Smooth muscle cell (in vitro differentiated cells): ENCODE data around the gene PTPRS. TPM values are rescaled to one million over a fixed set of nuclear protein-coding genes. Genes with fewer than 3 reads are reported as not detected.

Experiments used
- DNase-seq: peaks from one replicate; lab custom pipeline; 2025; ENCODE audit not compliant: unreplicated experiment; lab: John Stamatoyannopoulos, UW
- H2AFZ ChIP-seq: fragments of 200-600 bp; sonication (generic); 2 replicates; pipeline ENCODE4 v1.6.0; 2016; ENCODE audit warnings: antibody characterized with exemption, low read depth, mild to moderate bottlenecking
- H3F3A ChIP-seq: fragments of 200-600 bp; sonication (generic); 2 replicates; pipeline ENCODE4 v1.6.0; 2017; ENCODE audit warnings: antibody characterized with exemption, low read depth
- H3K27ac ChIP-seq: fragments of 200-600 bp; sonication (generic); 2 replicates; pipeline ENCODE4 v1.5.1; 2016; ENCODE audit warnings: low read depth, mild to moderate bottlenecking
- H3K27me3 ChIP-seq: fragments of 200-600 bp; sonication (generic); 2 replicates; pipeline ENCODE4 v1.6.1; 2016; ENCODE audit warnings: low read depth, mild to moderate bottlenecking
- H3K36me3 ChIP-seq: fragments of 200-600 bp; sonication (generic); 2 replicates; pipeline ENCODE4 v1.5.1; 2016; ENCODE audit warnings: low read depth
- H3K4me1 ChIP-seq: fragments of 200-600 bp; sonication (generic); 2 replicates; pipeline ENCODE4 v1.5.1; 2016; ENCODE audit warnings: low read depth
- H3K4me2 ChIP-seq: fragments of 200-600 bp; sonication (generic); 2 replicates; pipeline ENCODE4 v1.6.0; 2016; ENCODE audit warnings: mild to moderate bottlenecking
- H3K4me3 ChIP-seq: fragments of 200-600 bp; sonication (generic); 2 replicates; pipeline ENCODE4 v1.5.1; 2016; ENCODE audit warnings: mild to moderate bottlenecking
- H3K79me2 ChIP-seq: fragments of 200-600 bp; sonication (generic); 2 replicates; pipeline ENCODE4 v1.6.0; 2016; ENCODE audit warnings: low read depth, mild to moderate bottlenecking
- H3K9ac ChIP-seq: fragments of 200-600 bp; sonication (generic); 2 replicates; pipeline ENCODE4 v1.6.0; 2016; ENCODE audit warnings: low read depth
- H3K9me3 ChIP-seq: fragments of 200-600 bp; sonication (generic); replicated peaks from 2 replicates; pipeline ENCODE4 v1.5.1; 2016; ENCODE audit warnings: low read depth
- H4K20me1 ChIP-seq: fragments of 200-600 bp; sonication (generic); 2 replicates; pipeline ENCODE4 v1.6.0; 2016; ENCODE audit warnings: low read depth
- WGBS: methylation state at CpG from one replicate; pipeline ENCODE4 v1.1.7; 2016; ENCODE audit warnings: low lambda C conversion rate; 5-methylcytosine and 5-hydroxymethylcytosine counted together
- polyA plus RNA-seq: library from polyadenylated mRNA; unstranded; fragments of >200 nt; fragmentation: Nextera tagmentation; extraction: Ambion mirVana; gene quantifications from 2 replicates; pipeline ENCODE4 v1.2.1, GENCODE V29; 2016
- total RNA-seq: library from RNA; depleted of rRNA; stranded (reverse); fragments of >200 nt; gene quantifications from 2 replicates; pipeline ENCODE4 v1.2.3, GENCODE V29; 2014
- TF ChIP-seq, protein P1 (sequence below): fragments of 200-600 bp; sonication (generic); IDR thresholded peaks from 2 replicates; pipeline ENCODE4 v1.5.1; 2017; ENCODE audit warnings: borderline replicate concordance, mild to moderate bottlenecking, antibody characterized with exemption; ENCODE audit not compliant: insufficient read depth, poor library complexity, severe bottlenecking

The PTPRS gene
- total and polyA plus RNA-seq, 2 experiments from 2014 or later = 30.2 to 71.6 TPM

DNA sequence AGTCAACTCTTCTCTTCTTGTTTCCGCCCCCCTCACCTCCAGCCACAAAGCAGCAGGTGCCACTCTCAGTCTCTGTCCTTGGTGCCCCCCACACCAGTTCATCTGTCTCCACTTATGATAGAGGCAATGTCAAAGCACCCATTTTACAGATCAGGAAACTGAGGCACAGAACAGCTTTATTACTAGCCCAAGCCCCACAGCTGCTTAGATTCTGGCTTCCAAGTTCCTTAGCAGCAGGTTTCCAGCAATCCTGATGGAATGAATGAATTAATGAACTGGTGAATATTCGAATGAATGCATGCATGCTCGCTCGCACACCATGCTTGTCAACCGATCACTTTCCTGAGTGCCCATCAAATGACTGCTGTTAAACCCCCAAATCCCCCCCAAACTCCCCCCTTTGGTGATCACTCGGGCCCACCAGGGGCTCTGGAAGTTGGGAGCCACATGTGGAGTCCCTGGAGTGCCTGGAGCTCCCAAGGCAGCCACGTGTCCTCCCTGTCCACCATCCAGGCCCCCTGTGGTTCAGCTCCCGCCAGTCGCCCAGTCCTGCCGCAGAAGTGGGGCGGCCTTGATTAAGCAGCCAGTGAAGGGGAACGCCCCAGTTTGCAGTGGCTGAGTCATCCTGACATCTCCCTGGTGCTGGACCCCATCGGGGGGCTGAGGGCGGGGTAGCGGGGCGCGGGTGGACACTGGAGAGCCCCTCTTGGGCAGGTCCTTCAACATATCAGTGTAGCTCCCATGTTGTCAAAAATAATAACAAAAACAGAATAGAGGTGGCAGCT lies 6.8 kb downstream of the PTPRS start:
- Histone ChIP-seq H4K20me1 (peaks cover 70% of the 10 kb centered on the region), H3K27me3 (peaks cover 21% of the 10 kb centered on the region), H3K4me2 (no peak overlapping the region), H3K27ac (no peak overlapping the region), H3K9ac (no peak overlapping the region), H3K4me3 (no peak overlapping the region), H3K79me2 (no peaks in the 10 kb centered on the region), H3F3A (no peaks in the 10 kb centered on the region), H3K36me3 (no peaks in the 10 kb centered on the region), H3K4me1 (peaks cover 3% of the 10 kb centered on the region), H2AFZ (no peak overlapping the region), H3K9me3 (no peaks in the 10 kb centered on the region)
- 96% methylated on average over 17 of the region's 17 CpGs for WGBS
- TF ChIP-seq, protein P1, sequence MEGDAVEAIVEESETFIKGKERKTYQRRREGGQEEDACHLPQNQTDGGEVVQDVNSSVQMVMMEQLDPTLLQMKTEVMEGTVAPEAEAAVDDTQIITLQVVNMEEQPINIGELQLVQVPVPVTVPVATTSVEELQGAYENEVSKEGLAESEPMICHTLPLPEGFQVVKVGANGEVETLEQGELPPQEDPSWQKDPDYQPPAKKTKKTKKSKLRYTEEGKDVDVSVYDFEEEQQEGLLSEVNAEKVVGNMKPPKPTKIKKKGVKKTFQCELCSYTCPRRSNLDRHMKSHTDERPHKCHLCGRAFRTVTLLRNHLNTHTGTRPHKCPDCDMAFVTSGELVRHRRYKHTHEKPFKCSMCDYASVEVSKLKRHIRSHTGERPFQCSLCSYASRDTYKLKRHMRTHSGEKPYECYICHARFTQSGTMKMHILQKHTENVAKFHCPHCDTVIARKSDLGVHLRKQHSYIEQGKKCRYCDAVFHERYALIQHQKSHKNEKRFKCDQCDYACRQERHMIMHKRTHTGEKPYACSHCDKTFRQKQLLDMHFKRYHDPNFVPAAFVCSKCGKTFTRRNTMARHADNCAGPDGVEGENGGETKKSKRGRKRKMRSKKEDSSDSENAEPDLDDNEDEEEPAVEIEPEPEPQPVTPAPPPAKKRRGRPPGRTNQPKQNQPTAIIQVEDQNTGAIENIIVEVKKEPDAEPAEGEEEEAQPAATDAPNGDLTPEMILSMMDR = no peak
- no peak for DNase-seq

DNA sequence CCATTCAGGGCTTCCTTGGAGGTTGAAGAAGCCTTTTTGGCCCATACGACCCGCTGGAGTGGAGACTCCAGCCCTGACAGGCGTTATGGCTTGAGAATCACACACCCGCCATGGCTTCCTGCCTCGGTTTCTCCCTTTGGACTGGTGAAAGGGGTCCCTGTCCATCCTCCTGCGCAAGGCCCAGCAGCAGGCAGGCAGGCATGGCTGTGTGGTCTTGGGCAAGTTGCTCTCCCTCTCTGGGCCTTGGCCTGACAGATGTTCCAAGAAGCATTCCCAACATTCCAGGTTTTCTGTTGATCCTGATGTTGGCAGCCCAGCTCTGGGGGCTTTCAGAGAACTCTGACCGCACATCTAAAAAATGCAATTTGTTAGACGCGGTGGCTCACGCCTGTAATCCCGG lies 8.1 kb downstream of the PTPRS start:
- H3K4me1 ChIP-seq = peaks cover 3% of the 10 kb centered on the region
- H3K36me3 ChIP-seq = no peaks in the 10 kb centered on the region
- H3K27me3 ChIP-seq = peaks cover 8% of the 10 kb centered on the region
- no peak overlapping the region for H3K27ac ChIP-seq
- H4K20me1 ChIP-seq = peaks cover 59% of the 10 kb centered on the region
- no peak overlapping the region for H3K4me3 ChIP-seq
- TF ChIP-seq, protein P1 = no peak
- H3K9me3 ChIP-seq = no peaks in the 10 kb centered on the region
- no peaks in the 10 kb centered on the region for H3F3A ChIP-seq
- DNase-seq = no peak
- H3K79me2 ChIP-seq = no peaks in the 10 kb centered on the region
- H3K9ac ChIP-seq = no peak overlapping the region
- no peak overlapping the region for H2AFZ ChIP-seq
- WGBS = 86% methylated on average over 11 of the region's 11 CpGs
- no peak overlapping the region for H3K4me2 ChIP-seq

DNA sequence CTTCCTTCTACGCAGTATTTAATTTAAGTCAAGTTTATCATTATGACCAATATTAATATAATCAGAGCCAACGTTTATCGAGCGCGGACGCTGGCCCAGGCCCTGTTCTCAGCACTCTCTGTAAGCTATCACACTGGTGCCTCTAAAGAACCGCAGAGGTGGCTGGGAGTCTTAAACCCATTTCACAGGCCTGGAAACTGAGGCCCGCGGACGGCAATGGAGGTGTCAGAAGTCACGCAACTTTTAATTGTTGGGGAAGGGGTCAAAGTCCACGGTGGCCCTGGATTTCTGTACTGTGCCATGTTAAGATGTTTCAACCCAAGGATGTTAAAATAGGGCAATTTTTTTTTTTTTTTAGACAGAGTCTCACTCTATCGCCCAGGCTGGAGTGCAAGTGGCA lies 8.8 kb downstream of the PTPRS start:
- 93% methylated on average over 13 of the region's 13 CpGs for WGBS
- Histone ChIP-seq H3K36me3 (no peaks in the 10 kb centered on the region), H3K4me1 (no peaks in the 10 kb centered on the region), H2AFZ (no peak overlapping the region), H3K27ac (no peak overlapping the region), H3K27me3 (peaks cover 1% of the 10 kb centered on the region), H4K20me1 (peaks cover 54% of the 10 kb centered on the region), H3K4me2 (no peak overlapping the region), H3K9me3 (no peaks in the 10 kb centered on the region), H3F3A (no peaks in the 10 kb centered on the region), H3K9ac (no peak overlapping the region), H3K79me2 (no peaks in the 10 kb centered on the region), H3K4me3 (no peak overlapping the region)
- DNase-seq = no peak
- TF ChIP-seq, protein P1 = no peak

DNA sequence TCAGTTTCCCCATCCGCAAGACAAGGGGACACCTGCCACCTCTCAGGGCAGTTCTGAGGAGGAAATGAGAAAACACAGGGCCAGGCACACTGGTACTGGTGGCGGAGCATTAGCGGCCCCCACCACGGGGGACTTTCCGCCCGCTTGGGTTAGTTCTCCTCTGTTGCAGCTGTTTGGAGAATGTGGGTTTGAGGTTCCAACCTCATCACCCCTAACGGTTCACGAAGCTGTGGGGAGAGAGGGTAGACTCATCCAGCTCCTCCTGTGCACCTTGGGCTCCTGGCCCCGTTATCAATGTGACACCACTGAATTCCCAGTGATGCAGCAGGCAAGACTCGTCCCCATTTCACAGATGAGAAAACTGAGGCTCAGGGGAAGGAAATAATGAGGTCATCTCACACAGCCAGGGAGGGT lies 10.3 kb downstream of the PTPRS start:
- H3K9me3 ChIP-seq = no peaks in the 10 kb centered on the region
- no peak overlapping the region for H3K9ac ChIP-seq
- no peaks in the 10 kb centered on the region for H3K27me3 ChIP-seq
- H3K36me3 ChIP-seq = no peaks in the 10 kb centered on the region
- no peaks in the 10 kb centered on the region for H3F3A ChIP-seq
- H3K27ac ChIP-seq = no peak overlapping the region
- H3K4me3 ChIP-seq = no peak overlapping the region
- H2AFZ ChIP-seq = no peak overlapping the region
- H4K20me1 ChIP-seq = peaks cover 50% of the 10 kb centered on the region
- TF ChIP-seq, protein P1 = no peak
- no peak for DNase-seq
- H3K79me2 ChIP-seq = no peaks in the 10 kb centered on the region
- H3K4me2 ChIP-seq = no peak overlapping the region
- H3K4me1 ChIP-seq = no peaks in the 10 kb centered on the region
- 99% methylated on average over 10 of the region's 10 CpGs for WGBS
